Suppressor macrophage treated with lipopolysaccharide for 4 hours (primary cell): ENCODE measurements around the gene MAST4.

Experiments
- DNase-seq: peaks from one replicate; pipeline ENCODE4 v3.0.0-alpha.2; 2020

Gene MAST4

GRCh38 chr5:67173959-67174358 lies 577.8 kb downstream of the MAST4 start:
- no peak for DNase-seq

GRCh38 chr5:67176936-67177335 lies 580.7 kb downstream of the MAST4 start:
- DNase-seq: no peak

GRCh38 chr5:67178085-67178484 lies 581.9 kb downstream of the MAST4 start:
- DNase-seq: peak; percentile 65

GRCh38 chr5:67178966-67179365 lies 582.8 kb downstream of the MAST4 start:
- no peak for DNase-seq

DNA sequence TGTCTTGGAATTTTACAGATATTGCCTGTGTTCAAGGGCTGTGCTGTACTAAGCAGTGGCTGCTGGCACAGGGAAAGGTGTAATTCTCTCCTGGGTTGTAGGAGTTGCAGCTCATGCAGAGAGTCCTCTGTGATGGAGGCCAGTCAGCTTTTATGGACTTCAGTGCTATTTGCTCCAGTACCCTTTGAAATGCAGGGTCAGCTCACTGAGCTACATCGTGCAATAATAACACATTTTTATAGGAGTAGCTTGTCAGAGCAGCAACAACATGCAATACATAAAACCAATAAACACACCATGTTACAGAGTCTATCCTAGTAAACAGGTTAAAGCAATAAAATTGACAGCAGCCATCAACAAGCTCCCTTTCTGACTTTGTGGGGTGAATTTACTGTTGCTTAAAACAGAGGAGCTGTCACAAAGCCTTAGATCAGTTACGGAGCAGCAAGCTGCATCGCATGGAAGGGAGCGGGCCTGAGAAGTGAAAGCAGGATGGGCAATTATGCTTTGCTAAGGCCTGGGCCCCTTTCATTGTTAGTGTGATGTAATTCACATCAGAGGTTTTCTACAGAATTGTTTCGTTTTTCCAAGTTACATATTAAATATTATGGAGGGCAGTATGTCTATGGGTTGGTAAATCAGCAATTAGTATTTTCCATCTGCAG lies 583.6 kb downstream of the MAST4 start:
- no peak for DNase-seq

DNA sequence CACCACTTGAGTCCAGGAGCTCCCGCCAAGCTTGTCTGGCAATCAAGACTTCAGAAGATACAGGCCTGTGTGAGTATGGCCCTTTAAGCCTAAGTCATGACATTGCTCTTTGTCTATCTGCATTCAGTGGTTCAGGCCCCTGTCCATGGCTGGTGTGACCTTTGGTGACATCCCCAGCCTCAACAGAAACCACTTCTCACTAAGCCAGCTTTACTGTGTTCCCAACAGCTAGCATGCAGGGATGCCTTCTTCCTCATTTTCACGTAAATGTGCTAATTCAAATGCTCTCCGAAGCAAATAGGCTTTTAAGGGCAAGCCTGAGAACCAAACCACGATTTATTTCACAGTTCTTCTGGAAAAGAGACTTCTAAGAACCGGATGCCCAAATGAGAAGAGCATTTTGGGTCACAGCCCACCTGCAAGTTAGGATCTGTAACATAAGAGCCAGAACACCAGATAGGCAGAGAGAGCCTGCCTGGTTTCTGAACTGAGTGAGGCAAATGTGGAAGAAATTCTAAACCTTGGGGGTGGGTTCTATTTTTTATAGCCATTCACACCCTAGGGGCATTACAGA lies 585.5 kb downstream of the MAST4 start:
- peak; percentile 88 for DNase-seq

GRCh38 chr5:67182301-67182790 lies 586.2 kb downstream of the MAST4 start:
- DNase-seq: peak; percentile 94

DNA sequence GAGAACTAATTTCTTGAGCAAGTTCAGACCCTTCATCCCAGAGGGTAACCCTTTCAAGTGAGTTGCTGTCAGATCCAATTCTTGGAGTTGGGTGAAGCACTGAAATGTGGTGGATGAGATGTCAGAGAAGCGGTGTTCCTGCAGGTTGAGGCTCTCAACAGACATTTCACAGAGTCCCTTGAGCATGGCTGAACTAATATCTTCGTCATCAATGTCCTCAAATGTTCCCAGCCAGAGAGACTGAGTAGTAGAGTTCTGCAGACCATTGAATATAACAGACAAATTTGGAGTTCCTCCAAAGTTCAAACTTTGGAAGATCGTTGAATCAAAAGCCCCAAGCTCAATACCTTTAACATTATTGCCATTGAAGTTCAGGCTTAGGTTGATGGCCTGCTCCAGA lies 587.7 kb downstream of the MAST4 start:
- no peak for DNase-seq

DNA sequence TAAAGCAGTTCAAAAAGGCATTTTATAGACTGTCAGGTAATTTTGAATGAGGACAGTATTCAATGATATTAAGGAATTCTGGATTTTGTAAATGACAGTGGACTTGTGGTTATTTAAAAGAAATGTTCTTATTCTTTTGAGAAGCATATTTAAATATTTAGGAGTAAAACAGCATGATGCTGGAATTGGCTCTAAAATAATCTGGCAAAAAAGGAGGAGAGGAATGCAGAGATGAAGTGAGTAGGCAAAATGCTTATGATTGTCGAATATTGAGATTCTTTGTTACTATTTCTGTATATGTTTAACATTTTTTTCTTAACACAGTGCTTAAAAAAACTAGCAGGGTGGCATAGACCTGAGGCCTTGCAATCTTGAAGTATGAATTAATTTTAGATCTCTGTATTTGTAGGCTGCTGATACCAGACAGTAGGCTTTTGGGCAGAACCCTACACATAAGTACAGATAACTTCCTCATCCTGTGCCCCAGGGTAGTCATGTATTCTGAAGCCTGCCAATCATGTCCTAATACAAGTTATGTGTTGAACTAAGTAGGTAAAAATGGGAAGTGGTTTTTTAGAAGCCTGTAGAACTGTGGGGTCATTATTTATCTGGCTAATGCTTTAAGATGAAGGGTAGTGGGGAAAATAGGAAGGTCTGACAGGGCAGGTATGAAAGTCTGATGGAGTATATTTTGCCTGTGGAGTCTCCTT lies 591.0 kb downstream of the MAST4 start:
- DNase-seq: peak; percentile 79

- DNase-seq: no peak
These were observed 592.3 kb downstream of the MAST4 start for GRCh38 chr5:67188274-67189078.

DNA sequence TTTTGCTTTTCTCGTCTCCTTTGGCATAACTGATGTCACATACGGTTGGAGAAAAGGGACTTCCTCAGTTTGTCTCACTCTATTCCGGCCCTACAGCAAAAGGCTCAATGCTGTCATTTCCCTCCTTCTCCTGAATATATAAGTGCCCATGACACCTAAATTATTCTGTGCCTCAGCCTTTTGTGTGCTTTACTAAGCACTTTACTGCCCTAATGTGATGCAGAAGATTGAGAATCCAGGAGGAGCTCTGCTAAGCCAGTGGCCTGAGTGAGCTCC lies 592.8 kb downstream of the MAST4 start:
- DNase-seq: peak; percentile 59

DNA sequence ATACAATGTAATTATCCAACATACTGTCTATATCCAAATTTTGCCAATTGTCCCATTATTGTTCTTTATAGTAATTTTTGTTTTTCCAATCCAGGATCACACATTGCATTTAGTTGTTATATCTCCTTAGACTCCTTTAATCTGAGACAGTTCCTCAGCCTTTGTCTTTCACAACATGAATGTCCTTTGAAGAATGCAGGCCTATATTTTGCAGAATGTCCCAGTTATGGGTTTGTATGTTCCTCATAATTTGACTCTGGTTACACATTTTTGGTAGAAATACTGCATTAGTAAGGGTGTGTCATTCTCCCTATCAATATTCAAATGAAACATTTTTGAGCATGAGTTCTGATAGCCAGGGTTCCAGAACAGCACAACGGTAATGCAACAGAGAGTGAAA lies 593.7 kb downstream of the MAST4 start:
- no peak for DNase-seq

GRCh38 chr5:67190410-67190809 lies 594.2 kb downstream of the MAST4 start:
- no peak for DNase-seq

GRCh38 chr5:67190861-67191260 lies 594.7 kb downstream of the MAST4 start:
- no peak for DNase-seq

DNA sequence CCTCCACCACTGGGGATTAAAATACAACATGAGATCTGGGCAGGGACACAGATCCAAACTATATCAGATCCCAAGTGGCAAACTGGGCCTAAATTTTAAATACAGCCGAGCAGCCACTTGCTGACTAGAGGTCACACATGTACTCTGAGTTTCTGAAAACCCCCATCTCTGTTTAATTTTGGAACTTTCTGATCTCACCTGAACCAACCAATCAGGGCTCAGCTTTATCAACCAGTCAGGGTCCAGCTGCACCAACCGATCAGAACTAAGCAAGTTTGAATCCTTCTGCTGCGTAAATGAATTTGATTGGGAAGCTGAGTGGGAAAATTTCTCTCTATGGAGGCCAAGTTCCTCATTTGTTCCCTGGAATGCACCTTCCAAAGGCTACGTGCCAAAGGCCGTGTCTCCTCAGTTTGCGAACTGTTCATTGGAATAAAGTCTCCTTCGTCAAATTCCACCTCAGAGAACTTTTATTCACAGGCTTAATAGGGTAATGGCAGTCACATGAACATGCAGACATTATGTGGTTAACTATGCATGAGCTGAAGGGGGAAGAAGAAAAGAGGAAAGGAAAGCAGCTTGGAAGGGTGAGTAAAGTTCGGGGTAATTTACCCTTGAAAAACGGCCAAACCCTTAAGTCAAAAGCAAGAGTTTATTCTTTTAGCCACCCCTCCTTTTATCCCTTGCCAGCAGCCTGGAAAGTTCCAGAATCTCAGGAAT lies 596.7 kb downstream of the MAST4 start:
- peak; percentile 91 for DNase-seq

DNA sequence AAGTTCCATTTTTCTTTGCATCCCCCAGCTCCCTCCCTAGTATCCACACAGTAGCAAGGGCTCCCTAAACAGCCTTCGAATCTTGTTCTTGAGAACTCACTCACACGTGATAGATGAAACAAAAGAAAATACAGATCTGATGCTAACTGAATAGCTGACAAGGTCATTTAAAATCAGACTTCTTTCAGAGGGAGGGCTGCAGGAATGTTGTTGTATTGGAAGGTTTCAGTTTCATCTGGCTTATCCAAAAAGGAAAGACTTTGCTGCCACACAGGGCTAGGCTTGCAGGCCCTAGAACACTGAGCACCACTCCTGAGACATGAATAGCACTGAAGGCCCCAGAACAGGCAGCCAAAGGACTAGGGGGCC lies 597.2 kb downstream of the MAST4 start:
- DNase-seq: peak; percentile 63

DNA sequence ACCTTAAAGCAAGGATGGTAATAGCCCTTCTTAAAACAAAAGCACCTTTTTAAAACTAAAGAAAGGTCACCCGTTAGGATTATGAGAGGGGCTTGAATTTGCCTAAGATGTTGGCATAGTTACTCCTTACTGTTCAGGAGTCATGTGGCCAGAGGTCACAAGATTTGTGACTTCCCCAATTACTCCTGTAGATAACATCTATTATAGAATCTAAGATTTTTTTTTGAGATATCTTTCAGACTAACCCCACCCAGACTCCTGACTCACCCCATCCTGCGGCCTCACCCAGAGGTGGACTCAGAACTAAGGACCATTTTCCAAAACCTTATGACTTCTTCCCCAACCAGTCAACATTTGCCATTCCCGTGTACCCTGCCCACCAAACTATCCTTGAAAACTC lies 598.0 kb downstream of the MAST4 start:
- DNase-seq: peak; percentile 52

DNA sequence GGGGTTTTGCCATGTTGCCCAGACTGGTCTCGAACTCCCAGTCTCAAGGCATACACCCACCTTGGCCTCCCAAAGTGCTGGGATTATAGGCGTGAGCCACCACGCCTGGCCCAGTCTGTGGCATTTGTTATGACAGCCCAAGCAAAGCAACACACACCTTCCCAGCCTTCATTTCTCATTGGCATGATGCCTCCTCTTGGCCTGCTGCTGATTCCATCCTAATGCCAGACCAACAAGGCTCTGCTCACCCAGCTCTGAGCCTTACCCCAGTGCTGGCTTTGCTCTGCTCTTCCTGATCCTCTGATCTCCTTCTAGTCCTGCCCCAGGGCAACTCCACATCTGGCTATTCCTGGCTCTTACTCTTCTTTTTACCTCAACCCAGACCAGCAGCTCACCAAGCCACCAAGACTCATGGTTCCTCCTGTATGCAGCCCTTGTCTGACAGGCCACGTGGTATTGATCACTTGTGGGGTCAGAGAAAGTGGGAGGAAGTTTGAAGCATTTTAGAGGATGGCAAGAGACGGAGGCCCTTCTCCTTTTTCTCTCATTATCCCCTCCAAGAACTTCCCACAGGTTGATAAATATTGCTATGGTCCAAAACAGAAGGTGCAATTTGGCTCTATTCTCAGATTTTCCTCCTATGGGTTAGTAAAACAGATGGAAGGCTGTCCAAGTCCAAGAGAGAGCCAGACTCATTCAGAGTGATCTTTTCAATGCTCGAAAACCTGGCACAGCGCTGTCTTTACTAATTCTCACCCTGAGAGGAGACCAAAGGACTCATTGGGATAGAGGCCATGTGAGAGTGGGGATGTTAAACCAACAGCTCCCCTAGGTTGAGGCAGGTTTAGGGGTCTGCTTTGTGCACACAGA lies 599.4 kb downstream of the MAST4 start:
- DNase-seq: no peak

DNA sequence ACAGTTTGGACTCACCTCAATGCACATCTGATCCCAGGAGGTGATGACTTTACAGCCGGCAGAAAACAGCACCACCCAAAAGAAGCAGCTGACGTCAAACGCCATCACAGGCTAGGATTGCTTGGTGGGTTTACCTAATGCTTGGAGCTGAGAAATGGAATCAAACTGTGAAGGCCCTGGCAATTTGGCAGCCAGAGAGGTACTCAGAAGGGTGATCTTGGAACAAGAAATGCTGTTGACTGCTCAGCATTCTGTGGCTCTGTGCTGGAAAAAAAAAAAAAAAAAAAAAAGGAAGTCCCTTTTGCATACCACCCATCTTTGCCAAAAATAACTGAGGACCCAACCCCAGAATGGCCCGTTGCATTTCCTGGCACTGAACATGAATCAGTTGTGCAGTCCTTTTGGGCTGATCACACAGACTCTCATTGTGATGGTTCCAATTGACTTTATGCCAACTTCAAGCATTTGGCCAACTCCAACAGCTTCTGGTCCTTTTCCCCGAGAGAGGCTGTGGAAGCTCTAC lies 600.4 kb downstream of the MAST4 start, which contains the start of gene CD180:
Gene CD180 (minus strand): TSS at position 263 of the 523 bp plus-strand sequence. CDS start 158 bp downstream, at position 105.
- DNase-seq: no peak

- DNase-seq: no peak
These were observed 601.3 kb downstream of the MAST4 start for GRCh38 chr5:67197536-67197935.

GRCh38 chr5:67198917-67199316 lies 602.7 kb downstream of the MAST4 start:
- no peak for DNase-seq

- DNase-seq: no peak
These were observed 603.7 kb downstream of the MAST4 start for GRCh38 chr5:67199859-67200258.
